HG03135 (cell line): ENCODE measurements around the gene CENPU.
"Not testable (repeated sequence)": the region's sequence is repeated elsewhere in the genome, so short reads cannot be mapped to it uniquely, and the experiment has no call there.

Source experiments
- ATAC-seq: cut with Tn5 transposase; IDR thresholded peaks from one replicate; pipeline ENCODE4 v1.9.1; 2021; ENCODE audit warnings: mild to moderate bottlenecking, moderate library complexity; ENCODE audit not compliant: unreplicated experiment

The CENPU gene, protein sequence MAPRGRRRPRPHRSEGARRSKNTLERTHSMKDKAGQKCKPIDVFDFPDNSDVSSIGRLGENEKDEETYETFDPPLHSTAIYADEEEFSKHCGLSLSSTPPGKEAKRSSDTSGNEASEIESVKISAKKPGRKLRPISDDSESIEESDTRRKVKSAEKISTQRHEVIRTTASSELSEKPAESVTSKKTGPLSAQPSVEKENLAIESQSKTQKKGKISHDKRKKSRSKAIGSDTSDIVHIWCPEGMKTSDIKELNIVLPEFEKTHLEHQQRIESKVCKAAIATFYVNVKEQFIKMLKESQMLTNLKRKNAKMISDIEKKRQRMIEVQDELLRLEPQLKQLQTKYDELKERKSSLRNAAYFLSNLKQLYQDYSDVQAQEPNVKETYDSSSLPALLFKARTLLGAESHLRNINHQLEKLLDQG

DNA sequence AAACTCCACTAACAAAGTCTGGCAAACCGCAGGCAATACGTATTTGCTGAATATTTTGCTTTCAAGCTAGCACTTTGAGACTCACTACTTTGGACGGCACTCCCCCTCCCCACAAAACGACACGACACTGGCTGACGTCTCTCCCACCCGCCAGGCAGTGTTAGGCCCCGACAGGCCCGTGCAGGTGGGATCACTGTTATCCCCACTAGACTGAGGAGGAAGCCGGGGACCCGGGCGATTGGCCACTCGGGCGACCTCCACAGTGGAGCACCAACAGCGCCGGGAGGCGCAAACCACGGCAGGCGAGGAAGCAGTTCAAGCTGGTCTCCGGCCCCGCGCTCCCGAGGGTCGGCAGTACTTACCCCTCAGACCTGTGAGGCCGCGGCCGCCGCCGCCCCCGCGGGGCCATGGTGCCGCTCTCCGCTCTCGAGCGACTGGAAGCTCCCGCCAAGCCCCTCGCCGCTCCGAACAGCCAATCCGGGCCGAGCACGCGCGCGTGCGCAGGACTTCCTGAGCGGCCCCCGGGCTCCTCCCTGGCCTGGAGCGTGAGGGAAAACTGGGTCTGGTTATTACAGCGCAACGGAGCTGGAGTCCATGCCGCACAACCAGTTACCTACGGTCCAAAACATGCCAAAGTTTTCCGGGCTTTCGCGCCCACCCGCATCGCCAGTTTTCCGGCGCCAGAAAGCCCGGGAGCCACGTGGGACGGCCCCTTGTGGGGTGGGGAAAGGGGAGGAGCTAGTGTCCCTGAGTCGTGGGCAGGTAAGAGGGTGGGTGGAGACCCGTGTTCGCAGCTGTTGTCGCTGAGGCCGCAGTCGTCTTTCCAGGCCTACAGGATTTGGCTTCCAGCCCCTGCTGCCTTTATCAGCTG lies at the start of gene CENPU:
Gene CENPU, minus strand, starts transcription at position 443 of the 871 bp plus-strand sequence. Its CDS starts 34 bp downstream, at position 409.
- peak; percentile 91 for ATAC-seq

DNA sequence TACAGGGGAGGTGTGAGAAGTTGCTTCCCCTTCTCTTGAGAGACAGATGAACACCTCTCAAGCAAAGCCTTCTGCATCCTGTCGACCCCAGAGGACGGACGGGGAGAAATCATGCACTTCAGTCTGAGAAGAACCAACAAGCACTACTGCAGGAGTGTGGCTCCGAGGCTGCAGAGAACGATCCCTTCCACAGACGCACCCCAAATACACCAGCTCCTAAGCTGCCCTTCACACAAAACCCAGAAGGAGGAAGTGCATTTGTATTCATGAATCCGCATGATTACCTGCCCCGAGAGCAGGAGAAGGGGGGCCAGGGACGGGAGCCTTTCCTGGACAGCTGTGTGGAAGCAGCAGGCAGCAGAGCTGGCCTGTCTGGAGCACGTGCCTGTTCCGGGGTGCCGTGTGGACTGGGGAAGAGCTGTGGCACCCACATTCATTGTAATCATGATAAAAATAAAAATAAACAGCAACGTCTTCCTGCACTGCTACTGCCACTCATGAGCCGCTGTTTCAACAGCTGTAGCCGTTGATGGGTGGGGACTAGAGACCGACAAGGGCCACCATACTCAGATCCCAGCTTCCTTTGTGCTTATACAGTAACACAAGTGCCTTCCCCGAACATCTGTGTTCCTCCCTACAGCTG lies 49.0 kb upstream of the CENPU start:
- peak; percentile 56 for ATAC-seq

DNA sequence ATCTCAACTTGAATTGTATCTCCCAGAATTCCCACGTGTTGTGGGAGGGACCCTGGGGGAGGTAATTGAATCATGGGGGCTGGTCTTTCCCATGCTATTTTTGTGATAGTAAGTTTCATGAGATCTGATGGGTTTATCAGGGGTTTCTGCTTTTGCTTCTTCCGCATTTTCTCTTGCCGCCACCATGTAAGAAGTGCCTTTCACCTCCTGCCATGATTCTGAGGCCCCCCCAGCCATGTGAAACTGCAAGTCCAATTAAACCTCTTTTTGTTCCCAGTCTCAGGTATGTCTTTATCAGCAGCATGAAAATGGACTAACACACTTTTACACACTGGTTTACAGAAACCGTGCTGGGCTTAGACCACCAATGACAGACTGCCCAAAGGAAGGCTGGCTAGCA lies 45.3 kb upstream of the CENPU start:
- not testable (repeated sequence) for ATAC-seq

DNA sequence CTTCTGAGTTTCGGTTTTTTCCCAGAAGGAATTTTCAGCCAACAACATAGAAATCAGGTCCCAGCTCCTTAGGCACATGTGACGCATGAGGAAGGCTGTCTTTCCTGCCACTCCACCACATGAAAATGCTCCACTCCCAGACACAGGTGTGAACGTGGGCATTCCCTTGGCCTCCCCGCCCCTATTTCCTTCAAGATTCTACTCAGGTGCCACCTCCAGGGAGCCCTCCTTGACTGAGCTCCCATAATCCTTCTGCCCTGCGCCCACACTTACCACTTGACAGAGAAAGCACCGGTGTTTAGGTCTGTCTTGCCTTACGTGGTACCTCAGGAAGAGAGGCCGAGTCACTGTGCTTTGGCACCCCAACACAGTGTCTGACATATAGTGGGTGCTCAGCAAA lies 44.4 kb upstream of the CENPU start:
- ATAC-seq, result no peak

DNA sequence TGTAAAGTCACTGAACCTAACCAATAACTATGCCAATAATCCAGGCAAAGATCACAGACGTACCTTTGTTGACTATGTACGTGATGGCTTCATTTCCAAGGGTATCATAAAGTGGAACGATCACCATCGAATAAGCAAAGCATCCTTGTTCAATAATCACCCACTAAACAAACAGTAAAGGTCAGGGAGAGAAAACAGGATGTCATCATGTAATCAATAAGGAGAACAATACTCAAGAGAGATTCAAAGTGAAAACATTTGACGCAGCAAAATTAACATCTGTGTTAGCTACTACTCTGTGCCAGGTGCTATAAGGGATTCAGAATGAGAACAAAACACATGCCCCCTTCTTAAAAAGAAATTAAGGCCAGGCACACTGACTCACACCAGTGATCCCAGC lies 42.9 kb upstream of the CENPU start:
- no peak for ATAC-seq

DNA sequence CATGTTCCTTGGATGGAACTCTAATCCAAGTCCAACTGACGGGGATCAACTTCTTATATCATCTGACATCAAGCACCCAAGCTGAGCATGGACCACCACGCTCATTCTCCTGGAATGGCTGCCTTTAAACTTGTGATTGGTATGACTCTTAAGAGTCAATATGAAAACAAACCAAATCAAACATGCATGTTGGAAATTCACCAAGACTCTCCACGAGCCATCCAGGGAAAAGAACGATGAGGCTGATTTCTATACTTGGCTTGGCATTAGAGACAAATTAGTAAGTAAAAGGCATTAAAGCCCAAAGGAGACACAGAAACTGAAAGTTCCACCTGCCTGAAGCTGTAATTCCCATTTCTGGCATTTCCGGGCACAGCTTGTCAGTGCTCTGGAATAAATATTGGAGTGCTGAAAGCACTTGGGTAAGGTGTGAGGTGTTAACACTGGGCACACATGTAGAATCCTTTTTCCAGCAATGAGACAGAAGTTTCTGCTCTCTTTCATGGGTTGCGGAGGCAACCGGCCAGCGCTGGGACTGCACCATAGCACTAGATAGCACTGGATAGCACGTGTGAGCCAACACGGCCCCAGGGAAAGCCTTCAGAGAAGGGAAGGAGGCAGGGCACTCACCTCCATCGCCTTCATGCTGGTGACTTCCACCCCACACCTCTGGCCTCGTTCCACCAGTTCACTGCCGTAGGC lies 42.1 kb upstream of the CENPU start:
- no peak for ATAC-seq

DNA sequence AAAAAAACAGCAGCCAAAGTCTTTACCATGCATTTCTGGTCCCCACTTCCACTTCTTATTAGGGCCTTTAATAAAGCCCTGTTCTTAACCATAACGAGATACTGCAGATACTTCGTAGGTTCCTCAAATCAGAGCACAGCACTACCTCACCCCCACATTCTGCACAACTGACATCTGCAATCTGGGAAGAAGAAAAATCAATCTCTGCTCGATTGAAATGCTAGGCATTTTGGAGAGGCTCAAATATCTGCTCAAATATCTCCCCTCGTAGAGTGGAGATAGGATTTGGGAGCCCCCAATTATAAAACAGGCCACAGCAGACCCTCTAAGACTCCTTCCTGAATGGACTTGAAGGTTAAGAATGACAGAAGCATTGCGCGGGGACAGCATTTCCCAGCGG lies 40.3 kb upstream of the CENPU start:
- ATAC-seq, result no peak

DNA sequence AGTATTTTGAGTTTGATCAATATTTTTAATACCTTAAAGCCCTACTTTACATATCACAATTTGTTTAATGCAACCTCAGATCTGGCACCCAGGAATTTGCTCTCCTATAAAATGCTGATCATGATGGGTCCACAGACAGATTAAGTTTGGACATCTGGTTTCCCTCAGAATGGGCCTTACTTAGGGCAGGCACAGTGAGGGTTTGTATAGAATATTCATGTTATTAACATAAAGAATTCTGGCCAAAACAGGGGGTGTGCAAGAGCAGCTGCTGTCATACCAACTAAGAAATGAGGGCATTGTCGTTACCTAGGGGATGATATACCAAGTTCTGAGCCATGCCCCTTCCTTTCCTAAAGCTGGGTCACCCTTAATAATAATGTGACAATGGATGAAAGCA lies 37.5 kb upstream of the CENPU start:
- ATAC-seq, result no peak

DNA sequence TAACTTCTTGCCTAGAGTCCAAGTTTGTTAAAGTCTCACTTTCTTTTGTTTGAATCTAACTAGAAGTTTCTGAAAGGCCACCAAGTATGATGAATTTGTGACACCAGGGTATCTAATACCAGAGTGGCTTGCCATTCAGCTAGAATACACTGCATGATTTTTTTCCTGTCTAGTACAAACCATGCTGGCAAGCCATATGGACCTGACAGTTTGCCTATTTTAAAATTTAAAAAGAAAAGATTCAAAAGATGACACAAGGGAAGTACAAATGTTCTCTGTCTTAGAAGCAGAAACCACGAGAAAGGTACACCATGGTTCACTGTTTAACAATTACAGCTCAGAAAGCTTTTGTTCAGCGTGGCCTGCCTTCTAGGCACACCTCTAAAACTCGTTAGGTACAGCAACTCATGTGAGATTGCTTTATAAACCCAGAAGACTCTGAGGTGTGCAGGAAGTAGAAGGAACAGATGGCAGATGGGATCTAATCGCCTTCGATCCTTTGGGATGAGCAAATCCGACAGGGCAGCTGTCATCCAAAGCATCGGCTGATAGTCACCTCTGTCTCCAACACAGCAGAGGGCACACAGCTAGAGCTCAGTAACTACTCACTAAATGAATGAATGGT lies 35.4 kb upstream of the CENPU start:
- ATAC-seq, result no peak

DNA sequence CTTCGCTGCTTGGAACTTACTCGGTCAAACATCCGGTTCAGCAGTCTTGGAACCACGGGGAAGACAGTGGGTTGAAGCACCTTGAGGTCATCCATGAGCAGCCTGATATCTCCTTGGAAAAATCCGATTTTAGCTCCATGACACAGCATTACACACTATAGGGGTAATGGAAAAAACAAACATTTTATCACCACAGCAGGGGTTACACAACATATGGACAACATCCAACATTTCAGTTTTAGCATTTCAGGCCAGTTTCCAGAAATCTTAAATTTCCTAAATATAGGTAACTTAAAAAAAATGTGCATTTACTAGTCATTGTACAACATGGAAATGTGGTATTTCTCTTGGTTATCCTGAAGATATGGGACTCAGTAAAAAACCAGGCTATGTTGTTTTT lies 34.4 kb upstream of the CENPU start:
- ATAC-seq, result no peak

DNA sequence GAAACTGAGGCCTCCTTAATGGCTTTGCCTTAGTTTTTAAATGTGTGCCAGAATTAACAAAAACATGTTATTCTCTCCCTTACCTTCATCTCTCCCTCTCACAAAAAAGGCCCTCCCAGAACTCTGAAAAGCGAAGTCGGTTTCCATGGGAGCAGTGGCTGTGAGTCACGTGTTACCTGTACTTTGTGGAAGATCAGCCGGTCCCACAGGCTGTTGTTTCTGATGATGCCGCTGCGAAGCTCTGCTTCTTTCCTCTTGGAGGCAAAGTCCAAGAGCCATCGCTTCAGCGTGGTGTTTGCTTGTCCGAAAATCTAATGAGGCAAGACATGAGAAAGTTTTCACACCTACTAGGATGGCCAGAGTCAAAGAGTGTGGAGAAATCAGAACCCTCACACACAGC lies 32.5 kb upstream of the CENPU start:
- ATAC-seq, result no peak

DNA sequence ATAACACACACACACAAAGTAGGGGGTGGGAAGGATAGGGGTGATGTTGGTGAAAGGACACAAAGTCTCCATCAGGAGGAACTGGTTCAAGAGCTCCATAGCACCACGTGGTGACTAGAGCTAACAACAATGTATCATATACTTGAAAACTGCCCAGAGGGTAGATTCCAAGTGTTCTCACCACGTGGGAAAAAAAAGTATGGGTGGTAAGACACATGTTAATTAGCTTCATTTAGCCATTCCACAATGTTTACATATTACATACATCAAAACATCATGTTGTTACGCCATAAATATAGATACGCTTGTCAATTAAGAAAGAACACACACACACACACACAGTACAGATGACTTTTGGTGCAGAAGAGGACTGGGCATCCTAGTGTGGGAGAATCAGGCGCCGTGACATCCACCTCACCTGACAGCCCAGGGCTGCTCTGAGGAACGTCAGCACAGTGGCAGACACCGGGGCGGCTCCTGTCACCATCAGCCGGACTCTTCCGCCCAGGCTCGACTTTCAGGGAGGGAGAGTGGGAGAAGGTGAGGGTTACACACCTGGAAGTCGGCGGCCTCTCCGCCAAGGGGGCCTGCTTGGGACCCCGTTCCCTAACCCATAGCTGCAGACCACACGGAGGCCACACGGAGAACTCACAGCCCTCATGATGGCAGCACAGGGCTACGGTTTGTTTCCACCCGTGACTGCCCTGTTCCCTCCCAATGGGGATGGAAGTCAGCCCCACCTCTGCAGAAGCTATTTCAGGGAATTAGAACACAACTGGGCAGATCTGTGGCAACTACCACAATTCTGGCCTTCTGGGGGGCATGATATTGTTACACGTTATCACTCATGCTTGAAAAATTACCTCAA lies 31.8 kb upstream of the CENPU start:
- ATAC-seq, result no peak

DNA sequence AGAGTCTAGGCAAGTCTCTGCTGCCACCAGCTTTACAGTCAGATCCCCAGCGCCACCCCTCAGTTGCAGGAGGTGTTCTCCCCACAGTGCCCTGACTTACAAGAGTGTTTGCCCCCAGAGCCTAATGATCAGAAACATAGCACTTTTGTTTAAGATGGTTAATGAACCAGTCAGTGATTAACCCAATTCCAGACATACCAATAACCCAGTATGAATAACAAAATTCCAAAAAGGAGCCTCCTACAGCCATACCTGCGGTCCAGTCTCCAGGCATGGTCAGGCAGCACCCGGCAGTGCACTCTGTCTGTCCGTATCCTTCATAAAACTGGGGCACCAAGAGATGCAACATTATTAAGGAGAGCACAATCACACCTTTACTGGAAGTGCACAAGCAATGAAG lies 30.7 kb upstream of the CENPU start:
- no peak for ATAC-seq

DNA sequence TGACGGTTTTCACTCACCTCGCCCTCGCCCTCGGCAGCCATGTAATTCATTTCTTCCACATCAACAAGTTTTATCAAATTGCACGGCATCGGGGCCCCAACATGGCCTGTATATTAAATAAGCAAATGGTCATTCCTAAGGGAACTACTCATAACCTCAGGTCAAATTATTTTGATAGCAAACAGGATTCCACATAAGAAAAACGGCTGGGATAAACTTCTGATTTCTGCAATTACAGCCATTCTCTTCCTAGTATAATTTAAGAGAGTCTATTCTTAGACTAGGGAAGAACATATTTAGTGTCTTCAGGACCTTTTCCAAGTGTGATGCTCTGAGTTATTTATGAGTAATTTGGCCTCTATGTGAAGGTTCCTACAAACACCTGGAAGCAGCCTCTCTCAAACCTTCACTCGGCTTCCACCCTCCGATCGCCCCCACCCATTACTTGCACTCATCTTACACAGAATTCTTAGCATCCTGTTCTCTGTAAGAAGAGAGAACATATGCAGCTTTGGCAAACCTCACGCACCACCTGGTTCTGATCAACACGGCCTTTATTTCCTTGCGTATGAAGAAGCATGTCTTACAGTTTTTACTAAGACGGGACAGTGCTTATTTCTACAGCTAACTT lies 29.4 kb upstream of the CENPU start:
- no peak for ATAC-seq

DNA sequence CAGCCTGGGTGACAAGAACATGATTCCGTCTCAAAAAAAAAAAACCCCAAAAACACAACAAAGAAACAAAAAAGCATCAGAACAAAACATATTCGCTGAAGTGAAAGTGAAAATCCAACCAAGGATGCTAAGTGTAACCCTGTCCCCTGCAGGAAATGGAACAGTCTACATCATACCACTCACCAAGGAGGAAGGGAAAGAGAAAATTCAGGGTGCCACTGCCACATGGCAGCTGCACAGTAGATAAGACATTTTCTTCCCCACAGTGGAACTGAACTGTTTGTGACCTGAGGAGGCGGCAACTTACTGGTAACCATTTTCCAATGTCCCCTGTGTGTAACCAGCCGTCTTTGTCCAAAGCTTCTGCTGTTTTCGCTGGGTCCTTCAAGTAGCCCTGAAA lies 28.2 kb upstream of the CENPU start:
- ATAC-seq, result peak; percentile 90

DNA sequence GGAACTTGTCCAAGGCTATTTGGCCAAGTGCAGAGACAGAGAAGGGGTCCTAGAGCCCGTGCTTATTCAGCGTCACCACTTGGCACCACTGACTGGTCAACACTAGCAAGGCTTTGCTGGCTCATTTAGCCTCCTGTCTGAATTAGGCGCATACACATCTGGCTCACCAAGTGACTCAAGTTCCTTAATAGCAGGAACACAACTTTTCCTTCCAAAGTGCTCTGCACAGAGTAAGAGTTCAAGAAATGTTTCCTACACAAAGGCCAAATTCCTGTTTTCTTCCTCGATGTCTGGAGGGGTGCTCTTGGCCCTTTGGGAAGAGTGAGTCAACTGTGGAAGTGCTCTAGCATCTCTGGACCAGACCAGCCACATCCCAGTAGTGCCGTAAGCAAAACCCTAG lies 26.8 kb upstream of the CENPU start:
- no peak for ATAC-seq

DNA sequence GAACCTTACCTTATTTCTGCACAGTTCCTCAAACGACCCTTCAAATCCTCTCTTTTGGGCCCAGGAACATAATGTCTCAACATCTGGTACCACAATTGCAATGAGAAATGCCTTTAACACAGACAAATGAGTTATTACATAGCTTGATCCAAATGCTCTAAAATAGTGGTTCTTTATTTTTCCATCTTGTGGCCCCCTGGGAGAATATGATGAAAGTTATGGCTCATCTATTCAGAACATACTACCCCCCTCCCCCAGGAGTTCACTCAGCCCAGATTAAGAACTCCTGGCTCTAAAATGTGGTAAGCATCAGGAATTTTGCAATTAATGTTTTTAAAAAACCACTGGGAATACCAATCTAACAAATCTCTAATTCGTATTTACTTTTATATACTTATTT lies 23.9 kb upstream of the CENPU start:
- no peak for ATAC-seq

DNA sequence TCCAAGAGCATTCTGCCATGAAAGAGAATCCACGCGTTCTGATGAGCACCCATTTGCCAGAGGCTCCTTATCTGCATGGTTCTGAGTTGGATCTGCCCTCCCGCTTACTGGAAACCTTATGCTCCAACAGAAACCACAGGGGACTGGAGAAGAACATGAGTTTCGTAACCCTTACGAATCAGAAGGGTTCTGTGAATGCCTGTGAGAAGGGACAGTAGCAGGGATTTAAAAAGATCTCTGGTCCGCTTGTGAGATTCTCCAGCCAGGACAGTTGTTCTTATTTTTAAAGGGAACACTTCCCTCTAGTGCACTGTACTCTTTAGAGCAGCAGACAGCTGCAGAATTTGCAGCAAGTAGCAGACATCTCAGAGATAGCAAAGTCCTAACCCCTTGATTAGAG lies 22.5 kb upstream of the CENPU start:
- ATAC-seq, result no peak

DNA sequence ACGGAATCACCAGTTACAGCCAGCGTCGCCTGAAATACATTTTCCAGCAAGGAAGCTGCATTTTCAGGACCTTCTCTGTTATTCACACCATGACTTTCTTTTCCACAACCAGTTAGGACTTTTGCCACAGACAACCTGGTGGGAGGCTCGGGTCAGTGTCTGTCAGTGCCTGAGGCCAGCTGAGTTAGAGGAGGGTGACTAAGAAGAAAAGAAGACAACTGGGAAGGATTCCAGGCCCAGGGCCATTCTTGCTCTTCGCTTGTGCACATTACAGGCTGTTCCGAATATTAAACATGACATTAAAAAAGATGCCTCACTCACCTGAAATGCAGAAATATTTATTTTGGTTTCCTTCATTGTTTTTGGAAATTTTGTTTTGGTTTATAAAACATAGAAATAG lies 21.4 kb upstream of the CENPU start:
- no peak for ATAC-seq
